Measurements from ENCODE around the gene SH2D2A. TPM values are rescaled to one million over a fixed set of nuclear protein-coding genes. Genes with fewer than 3 reads are reported as not detected.

The SH2D2A gene
- total RNA-seq, 1 donor from 2014 or later: 2.3 TPM

- POLR2A ChIA-PET: interaction anchor here (1.4 kb wide), 1 partner anchor 9 kb away, joined by 3 read pairs; no protein-coding TSS in a partner anchor
- H3K4me3 Mint-ChIP-seq: no peak overlapping the region
- H3K36me3 Mint-ChIP-seq (ENCODE audit: low read depth): peaks cover 26% of the 10 kb centered on the region
Measured at GRCh38 chr1:156804572-156805243, 11.9 kb downstream of the SH2D2A start.

GRCh38 chr1:156804026-156804425 lies 12.6 kb downstream of the SH2D2A start:
- TF ChIP-seq CTCF (IDR thresholded peaks at IDR 0.05): no peak
- no peak overlapping the region for H3K4me3 Mint-ChIP-seq
- peaks cover 4% of the 10 kb centered on the region for H3K4me1 Mint-ChIP-seq
- CTCF ChIA-PET: no interaction called here
- H3K9me3 Mint-ChIP-seq: no peaks in the 10 kb centered on the region
- ATAC-seq (ENCODE audit: low read depth) (no peak), DNase-seq (no peak)
- intact Hi-C loops (cut with micrococcal nuclease): no loop called here
- H3K36me3 Mint-ChIP-seq (ENCODE audit: low read depth): peaks cover 30% of the 10 kb centered on the region
- no peaks in the 10 kb centered on the region for H3K27me3 Mint-ChIP-seq
- POLR2A ChIA-PET: no interaction called here
- H3K27ac Mint-ChIP-seq: no peak overlapping the region

More at GRCh38 chr1:156804572-156805243, 11.9 kb downstream of the SH2D2A start:
- no peak for DNase-seq
- H3K27ac Mint-ChIP-seq: no peak overlapping the region
- no peak for ATAC-seq (ENCODE audit: low read depth)
- no peaks in the 10 kb centered on the region for H3K27me3 Mint-ChIP-seq
- peaks cover 4% of the 10 kb centered on the region for H3K4me1 Mint-ChIP-seq
- no peak for TF ChIP-seq CTCF (IDR thresholded peaks at IDR 0.05)
- H3K9me3 Mint-ChIP-seq: no peaks in the 10 kb centered on the region
- CTCF ChIA-PET: interaction anchor here (1.3 kb wide), 1 partner anchor 9 kb away, joined by 4 read pairs; no protein-coding TSS in a partner anchor
- intact Hi-C loops (cut with micrococcal nuclease): no loop called here

GRCh38 chr1:156803086-156803851 lies 13.4 kb downstream of the SH2D2A start:
- ATAC-seq (ENCODE audit: low read depth) (no peak), DNase-seq (no peak)
- ChIA-PET POLR2A (no interaction called here), CTCF (no interaction called here)
- Mint-ChIP-seq H3K4me1 (peaks cover 4% of the 10 kb centered on the region), H3K27ac (no peak overlapping the region), H3K36me3 (ENCODE audit: low read depth) (peaks cover 36% of the 10 kb centered on the region), H3K4me3 (no peak overlapping the region), H3K27me3 (no peaks in the 10 kb centered on the region), H3K9me3 (no peaks in the 10 kb centered on the region)
- TF ChIP-seq CTCF (IDR thresholded peaks at IDR 0.05): no peak
- intact Hi-C loops (cut with micrococcal nuclease): no loop called here

GRCh38 chr1:156802421-156802935 lies 14.2 kb downstream of the SH2D2A start:
- H3K4me3 Mint-ChIP-seq: no peak overlapping the region
- H3K27ac Mint-ChIP-seq: no peak overlapping the region
- H3K4me1 Mint-ChIP-seq: peaks cover 4% of the 10 kb centered on the region
- DNase-seq (no peak), ATAC-seq (ENCODE audit: low read depth) (no peak)
- H3K9me3 Mint-ChIP-seq: no peaks in the 10 kb centered on the region
- peaks cover 44% of the 10 kb centered on the region for H3K36me3 Mint-ChIP-seq (ENCODE audit: low read depth)
- H3K27me3 Mint-ChIP-seq: no peaks in the 10 kb centered on the region
- intact Hi-C loops (cut with micrococcal nuclease): no loop called here
- no peak for TF ChIP-seq CTCF (IDR thresholded peaks at IDR 0.05)
- ChIA-PET CTCF (no interaction called here), POLR2A (no interaction called here)
